ENCODE data around the gene DIAPH1.
"Not testable (repeated sequence)": the region's sequence is repeated elsewhere in the genome, so short reads cannot be mapped to it uniquely, and the experiment has no call there.

Gene DIAPH1

DNA sequence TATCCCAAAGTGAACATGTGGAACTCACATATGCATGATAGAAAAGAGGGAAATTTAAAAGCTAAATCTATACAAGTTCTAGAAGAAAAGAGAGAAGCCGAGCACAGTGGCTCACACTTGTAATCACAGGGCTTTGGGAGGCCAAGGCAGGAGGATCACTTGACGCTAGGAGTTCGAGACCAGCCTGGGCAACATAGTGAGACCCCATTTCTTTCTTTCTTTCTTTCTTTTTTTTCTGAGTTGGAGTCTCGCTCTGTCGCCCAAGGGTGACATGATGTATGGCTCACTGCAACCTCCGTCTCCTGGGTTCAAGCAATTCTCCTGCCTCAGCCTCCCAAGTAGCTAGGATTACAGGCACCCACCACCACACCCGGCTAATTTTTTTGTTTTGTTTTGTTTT lies 8.9 kb downstream of the DIAPH1 start:
- not testable (repeated sequence) for DNase-seq (ENCODE audit: low read depth)

DNA sequence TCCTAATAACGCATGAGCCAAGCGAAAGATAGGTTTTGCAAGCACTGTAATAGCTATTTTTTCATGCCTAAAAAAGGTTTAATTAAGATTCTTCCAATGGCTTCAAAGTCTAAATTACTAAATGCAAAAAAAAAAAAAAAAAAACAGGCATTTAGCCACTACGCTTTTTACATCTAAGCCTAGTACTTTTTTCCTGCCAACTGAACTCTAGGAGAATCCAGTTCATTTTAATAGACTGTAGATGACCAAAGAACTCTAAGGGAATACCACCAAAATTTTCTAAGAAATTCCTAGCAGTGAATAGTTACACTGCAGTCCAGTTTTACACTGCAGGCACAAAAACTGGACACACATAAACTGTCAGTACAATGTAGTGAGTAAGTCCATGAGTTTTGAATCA lies 9.8 kb downstream of the DIAPH1 start:
- DNase-seq (ENCODE audit: low read depth): no peak

DNA sequence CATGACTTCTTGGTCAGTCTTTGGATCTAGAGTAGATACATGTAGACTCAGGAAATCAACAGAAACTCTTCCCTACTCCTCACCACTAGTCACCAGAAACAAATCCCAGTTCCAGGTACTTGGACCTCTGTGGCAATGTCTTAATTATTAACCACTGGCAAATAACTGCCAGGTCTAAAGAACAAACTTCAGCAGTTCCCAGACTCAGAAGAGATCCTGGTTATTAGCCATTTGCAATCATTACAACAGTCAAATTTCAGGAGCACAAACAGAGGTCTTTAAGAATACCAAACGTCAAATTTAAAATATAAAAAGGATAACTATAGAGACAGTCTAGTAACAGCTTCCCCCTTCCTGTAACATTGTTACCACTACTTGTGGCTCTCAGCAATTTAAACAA lies 10.2 kb downstream of the DIAPH1 start:
- DNase-seq (ENCODE audit: low read depth): no peak

DNA sequence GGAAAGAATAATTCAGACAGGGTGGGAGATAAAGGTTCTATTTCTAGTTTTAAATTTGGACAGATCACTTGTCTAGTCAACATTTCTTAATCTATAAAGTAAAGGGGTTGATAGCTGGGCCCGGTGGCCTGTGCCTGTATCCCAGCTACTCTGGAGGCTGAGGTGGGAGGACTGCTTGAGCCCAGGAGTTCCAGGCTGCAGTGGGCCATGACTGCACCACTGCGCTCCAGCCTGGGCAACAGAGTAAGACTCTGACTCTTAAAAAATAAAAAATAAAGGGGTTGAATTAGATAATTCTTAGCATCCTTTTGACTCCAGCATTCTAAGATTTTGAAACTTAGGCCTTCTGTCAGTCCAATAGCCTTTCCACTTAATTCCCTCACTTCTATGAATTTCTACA lies 10.8 kb downstream of the DIAPH1 start:
- no peak for DNase-seq (ENCODE audit: low read depth)

DNA sequence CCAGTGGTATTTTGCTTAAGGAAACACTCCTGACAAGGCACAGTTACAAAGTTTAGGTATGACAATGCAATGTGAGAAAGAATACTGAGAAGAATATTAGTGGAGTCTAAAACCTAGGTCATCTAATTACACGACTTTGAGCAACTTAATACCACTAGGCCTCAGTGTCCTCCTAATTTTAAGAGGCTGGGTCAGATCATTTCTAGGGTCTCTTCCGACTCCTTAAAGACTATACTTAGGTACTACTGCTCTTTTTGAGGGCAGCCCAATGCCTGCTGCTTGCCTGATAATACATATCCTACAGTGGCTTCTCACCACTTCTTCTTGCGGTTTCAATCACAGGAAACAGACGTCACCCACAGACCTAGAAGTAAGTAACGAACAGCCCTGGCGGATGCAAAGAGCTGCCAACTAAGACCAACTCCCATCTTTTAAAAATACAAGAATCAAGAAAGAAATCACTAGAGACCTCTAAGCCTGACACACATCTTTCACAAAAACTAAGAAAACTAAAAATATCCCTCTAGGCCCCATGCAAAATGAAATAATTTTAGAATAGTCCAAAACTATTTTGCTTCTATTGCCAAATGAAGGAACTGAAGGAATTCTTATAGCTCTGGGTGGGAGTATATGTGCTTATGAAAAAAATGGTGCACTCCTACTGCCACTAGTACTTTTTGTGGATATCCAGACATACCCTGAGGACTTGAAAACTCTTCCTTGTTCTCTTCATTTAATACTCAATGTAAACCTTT lies 13.1 kb downstream of the DIAPH1 start:
- DNase-seq (ENCODE audit: low read depth): peak; percentile 42

DNA sequence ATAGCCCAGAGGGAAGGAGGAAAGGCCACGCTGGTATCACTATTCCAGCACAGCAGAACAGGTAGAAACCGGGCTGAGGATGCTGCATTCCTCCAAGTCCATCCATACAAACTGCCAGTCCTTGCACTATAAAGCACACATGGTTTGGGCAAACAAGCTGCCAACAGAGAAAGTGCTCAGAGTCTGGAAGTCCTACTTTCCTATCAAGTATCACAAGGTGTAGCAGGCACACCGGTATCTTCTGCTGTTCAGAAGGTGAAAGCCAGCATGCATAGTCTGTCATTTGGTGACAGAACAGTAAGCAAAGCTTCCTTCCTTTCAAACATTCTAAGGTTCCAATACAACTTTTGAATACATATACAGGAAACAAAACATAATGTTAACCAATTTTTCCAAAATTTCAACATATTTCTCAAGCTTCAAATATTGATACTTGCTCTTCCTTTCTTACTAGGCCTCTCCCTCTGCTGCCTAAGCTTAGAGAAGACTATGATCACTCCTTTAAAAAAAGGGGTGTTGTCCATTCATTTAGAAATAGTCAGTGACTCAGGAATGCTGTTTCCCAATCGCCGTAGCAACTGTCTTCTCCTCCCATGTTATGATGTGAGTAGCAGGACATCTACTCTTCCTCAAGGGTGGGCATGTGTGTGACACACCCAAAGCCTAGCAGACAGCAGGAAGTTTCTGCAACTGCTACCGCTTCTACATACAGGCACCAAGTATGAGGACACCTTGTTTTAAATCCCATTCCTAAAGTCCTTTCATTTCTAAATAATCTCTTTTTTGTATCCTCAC lies 14.7 kb downstream of the DIAPH1 start:
- no peak for DNase-seq (ENCODE audit: low read depth)

DNA sequence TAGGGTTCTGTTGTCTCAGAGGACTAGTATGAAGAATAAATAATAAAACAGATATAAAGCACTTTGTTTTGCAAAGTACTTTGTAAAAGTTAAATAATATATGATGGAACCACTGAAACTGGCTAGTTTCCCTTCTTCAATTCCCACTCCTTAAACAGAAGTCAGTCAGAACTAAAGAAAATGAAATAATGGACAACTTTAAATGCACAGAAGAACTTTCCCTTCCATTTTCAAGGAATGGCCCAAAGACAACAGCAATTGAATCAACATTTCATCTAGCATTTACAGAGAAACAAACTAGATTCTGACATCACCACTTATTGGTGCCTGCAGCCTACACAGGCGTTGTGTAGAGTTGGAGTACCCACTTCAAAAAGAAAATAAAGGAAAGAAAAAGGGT lies 16.2 kb downstream of the DIAPH1 start:
- DNase-seq (ENCODE audit: low read depth): no peak

DNA sequence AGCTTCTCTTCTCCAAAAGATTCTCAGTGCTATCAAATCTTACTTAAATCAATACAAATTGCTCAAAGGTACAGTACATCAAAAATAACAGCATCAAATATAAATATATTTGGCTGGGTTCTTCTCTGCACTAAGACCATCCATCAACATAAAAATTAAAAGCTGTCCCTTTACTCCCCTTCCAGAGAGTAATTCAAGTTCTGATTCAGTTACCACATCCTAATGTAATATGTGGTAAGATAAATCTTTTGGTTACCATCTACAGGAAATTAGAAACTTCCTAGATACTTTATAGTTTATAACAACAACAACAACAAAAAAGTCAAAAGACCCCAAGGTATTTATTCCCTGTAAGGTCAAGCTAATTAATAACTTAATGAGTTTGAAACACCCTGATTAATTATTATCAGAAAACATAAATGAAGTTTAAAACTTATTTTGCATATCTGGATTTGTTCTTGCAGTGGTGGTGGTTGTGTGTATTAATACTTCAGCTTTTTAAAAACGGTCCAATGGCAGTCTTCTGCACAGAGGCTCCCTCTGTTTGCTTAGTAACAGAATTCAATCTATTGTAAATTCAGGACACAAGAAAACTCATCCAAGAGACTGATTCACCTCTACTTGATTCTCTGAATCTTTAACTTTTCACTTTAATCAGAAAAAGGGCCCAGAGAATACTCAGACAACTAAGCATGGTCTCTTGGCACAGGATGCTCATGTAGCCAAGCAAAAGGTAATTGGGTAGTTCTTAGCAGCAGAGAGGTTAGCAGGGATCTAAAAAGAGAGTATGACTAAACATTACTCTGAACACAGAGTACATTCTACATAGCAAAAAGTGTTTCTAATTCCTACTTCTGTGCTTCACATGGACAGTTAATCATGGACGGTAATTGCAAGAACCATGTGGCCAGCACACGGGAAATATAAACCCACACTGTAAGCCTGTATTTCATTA lies 20.1 kb downstream of the DIAPH1 start:
- DNase-seq (ENCODE audit: low read depth): no peak

DNA sequence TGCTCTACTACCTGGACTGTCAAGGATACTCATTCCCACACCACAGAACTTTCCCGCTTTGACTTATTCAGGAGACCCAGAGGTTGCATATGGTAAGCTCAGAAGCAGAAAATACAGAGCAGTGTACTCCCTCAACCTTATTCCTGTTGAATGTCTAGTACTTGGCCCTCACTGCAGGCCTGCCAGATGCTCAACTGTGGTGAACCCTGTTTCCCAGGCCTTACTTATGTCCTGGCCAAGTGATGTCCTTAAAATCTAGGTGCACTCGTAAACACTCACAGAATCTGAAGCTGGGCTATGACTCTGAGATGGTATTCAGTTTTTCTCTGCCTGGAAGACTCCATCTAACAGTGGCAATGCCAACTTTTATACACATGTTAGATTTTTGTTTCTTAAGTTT lies 21.0 kb downstream of the DIAPH1 start:
- DNase-seq (ENCODE audit: low read depth): no peak

DNA sequence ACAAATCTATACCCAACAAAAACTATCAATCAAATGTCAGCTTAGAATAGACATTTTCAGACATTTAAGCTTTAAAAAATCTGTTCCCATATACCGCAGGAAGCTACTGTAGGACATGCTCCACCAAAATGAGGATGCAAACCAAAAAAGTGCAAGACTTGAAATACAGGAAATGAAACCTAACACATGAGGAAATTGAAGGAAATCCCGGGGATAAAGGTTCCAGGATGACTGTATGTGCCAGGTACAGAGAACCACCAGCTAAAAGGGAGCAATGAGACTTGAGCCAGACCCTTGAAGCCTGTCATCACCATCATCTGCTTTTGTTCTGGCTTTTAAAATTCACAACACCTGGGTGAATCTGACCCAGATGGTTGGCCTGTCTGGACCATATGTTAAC lies 21.4 kb downstream of the DIAPH1 start:
- no peak for DNase-seq (ENCODE audit: low read depth)

DNA sequence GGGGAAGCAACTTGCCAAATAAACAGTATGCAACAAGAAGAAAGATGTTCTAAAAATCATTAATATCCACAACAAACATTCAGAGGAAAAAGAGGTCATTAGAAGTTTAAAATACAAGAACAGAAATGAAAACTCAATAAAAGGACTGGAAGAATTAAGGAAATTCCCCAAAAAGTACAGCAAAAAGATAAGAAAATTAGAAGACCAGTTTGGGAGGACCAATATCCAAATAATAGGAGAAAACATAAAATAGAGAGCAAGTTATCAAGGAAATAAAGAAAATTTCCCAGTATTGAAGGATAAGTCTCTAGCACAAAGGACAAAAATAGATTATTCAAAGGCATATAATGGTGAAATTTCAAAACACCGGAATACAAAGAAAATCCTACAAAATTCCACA lies 21.9 kb downstream of the DIAPH1 start:
- no peak for DNase-seq (ENCODE audit: low read depth)

DNA sequence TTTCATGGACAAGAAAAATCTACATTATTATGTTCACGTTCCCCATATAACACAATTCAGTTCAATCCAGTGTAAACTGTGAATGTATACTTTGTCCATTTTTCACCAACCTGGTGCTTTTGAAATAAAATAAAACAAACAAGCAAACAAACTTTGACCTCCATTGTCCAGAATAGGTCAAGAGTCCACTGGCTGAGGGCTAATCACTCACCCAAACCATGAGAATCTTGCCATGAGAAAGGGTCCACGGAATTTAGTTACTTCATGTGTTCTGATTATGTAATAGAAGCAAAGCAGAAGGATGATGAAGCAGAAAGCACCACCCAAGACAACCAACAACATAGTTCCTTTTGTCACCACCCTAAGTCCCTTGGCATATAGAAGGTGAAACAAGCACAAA lies 28.7 kb downstream of the DIAPH1 start:
- no peak for DNase-seq (ENCODE audit: low read depth)

DNA sequence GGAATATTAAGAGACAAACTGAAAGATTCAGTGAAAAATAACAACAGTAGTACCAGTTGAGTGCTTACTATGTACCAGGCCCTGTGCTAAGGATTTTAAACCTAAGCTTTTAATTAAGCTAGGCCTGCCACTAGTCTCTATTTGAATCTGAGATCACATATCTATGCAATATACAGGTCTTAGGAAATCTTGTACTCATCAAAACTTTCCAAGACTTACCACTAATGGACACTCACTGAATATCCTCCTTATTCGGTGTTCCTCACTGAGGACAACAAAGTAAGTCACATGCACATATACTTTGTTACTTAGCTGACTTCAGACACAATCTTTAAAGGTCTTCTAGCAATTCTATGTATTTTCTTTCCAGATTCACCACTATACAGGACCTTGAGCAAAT lies 32.6 kb downstream of the DIAPH1 start:
- DNase-seq (ENCODE audit: low read depth): no peak

DNA sequence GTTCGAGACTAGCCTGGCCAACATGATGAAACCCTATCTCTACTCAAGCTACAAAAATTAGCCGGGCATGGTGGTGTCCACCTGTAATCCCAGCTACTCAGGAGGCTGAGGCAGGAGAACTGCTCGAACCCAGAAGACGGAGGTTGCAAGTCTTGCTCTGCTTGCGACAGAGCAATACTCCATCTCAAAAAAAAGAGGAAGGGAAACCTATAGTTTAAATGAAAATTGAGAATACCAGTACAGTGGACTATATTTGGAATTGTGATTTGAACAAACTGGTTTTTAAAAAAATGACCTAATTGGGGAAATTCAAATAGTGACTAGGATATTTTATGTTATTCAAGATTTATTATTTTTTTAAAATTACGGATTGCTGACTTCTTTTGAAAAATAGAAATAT lies 33.2 kb downstream of the DIAPH1 start:
- DNase-seq (ENCODE audit: low read depth): no peak

DNA sequence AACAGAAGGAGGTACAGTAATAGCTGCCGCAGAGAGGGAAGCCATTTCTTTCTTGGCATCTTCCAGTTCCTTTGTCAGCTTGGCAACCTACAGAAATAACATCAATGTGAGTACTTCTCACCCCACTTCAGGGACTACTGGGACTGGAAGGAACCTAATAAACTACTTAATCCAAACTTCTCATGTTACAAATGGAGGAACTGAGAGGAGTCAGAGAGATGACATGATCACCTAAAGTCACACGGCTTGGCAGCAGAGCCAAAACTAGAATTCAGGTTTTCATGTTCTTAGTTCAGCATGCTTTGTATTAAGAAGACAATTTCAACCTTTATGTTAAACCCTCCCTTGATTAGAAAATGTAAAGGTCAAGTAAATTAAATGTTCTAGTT lies 44.7 kb downstream of the DIAPH1 start:
- no peak for DNase-seq (ENCODE audit: low read depth)

DNA sequence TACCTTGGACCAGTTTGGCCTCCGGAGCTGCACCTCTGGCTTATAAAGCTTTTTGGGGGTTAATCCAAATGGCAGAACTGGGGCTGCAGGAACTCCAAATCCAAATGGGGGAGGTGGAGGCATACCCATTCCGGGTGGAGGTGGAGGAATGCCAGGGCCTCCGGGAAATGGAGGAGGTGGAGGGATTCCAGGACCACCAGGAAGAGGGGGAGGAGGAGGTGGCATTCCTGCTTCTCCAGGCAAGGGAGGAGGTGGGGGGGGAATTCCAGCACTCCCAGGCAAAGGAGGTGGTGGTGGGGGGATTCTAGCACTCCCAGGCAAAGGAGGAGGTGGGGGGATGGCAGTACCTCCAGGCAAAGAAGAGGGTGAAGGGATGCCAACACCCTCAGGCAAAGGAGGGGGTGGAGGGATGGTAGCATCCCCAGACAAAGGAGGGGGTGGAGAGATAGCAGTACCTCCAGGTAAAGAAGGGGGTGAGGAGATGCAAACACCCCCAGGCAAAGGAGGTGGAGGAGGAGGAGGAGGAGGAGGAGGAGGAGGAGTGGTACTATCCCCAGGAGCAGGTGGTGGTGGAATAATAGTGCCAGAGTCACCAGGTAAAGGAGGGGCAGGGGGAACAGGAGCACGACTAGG lies 45.2 kb downstream of the DIAPH1 start:
- no peak for DNase-seq (ENCODE audit: low read depth)

DNA sequence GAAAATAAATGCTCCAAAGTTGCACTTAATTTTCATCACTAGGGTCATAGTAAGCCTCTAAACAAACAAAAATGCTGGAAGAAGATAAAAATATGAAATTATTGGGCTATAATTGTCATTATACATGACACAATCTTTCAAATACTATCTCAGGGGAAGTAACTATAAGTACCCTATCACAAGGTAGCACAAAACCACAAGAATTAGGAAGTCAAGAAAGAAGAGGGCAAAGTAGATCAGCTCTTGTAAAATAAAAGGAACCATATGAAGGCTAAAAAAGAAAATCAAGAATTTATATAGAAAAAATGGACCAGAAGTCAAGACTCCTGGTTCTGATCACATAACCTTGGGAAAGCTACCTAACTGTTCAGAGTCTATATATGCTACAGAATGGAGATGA lies 48.1 kb downstream of the DIAPH1 start:
- DNase-seq (ENCODE audit: low read depth): no peak

DNA sequence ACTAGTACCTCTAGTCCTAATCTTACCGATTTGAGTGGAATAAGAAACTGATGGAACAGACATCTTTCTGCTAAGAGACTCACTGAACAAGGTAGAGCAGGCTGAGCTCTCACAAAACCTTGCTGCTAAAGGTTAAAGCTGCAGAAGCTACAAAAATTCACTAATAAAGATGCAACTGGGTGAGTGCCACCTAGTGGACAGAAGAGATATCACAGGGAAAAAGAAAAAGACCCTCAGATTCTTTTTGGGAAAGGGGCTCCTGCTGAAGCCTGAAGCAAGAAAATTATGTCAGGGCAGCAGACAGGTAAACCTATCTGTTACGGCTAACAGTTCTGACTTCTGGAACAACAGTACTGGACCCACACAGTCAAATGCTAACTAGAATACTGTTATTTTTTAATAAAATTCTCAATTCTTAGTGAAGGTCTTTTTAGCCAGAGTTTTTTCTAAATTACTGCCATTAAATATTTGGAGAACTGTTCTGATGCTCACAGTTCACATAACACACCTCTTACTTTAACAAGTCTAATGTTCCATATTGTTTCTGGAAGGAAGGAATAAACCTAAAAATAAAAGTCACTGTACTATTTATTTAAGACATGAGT lies 51.2 kb downstream of the DIAPH1 start:
- no peak for DNase-seq (ENCODE audit: low read depth)

DNA sequence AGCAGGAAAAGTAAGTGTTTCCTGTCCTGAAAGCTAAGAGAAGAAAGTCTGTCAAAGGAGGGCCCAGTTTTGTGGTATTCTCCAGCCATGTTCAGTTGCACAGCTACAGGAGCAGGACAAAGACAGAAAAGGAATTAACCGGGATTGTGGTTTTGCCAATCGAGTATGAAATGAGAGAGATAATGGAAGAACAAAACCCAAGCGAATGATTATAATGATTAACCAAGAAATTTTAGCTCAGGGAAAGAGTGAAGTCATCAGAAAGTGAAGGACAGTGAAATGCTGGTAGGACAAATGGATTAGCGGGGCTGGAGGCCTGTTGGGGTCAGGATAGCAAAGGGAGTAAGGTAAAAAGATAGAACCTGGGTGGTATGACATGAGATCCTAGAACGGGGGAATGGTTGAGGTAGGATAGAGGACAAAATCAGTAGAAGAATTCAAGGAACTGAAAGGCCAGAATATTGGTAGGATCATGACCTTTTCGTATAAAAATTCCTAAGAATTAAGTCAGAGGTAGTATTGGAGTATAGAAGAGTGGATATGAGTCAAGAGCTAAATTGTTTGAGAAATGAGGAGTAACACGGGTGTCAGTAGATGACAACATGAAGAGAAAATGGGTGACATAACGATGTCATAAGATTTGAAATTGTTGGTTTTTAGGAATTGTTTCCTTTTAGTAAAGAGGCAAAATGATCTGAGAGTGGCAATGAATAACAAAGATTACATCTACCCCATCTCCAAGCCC lies 52.8 kb downstream of the DIAPH1 start:
- DNase-seq (ENCODE audit: low read depth): no peak

DNA sequence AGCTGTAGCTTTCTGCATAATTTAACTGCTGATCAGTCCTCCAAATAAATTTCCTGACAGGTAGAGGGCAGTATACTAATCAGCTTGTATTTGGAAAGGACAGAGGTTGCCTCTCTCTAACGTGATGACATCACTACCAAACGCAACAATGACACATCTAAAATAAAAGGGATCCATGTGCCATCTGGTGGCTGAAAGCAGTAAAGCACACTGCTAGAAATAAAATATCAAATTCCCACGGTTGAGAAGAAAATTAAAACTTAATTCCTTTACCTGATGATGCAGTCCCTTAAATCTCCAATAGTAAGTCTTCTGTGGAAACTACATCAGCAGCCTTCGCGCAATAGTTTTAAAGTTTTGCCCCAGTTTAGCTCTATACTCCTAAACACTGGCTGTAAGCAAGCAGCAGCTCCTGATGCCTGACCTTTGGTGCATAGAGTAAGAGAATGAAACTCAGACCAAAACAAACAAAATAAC lies 54.5 kb downstream of the DIAPH1 start:
- peak; percentile 40 for DNase-seq (ENCODE audit: low read depth)

Measured in activated T-cell treated with anti-CD3 and anti-CD28 coated beads for 1 hour (primary cell).